IPS-18a (cell line): ENCODE data around the gene UCN3.

Experiments used
- H3K27ac ChIP-seq: one replicate; pipeline ENCODE4 v1.5.1; 2013; ENCODE audit warnings: low read length
- H3K27me3 ChIP-seq: one replicate; pipeline ENCODE4 v1.6.1; 2013; ENCODE audit warnings: mild to moderate bottlenecking, low read length; ENCODE audit not compliant: control insufficient read depth, insufficient read depth
- H3K36me3 ChIP-seq: one replicate; pipeline ENCODE4 v1.6.1; 2013; ENCODE audit warnings: low read depth, low read length; ENCODE audit not compliant: control insufficient read depth
- H3K4me1 ChIP-seq: one replicate; pipeline ENCODE4 v1.6.1; 2013; ENCODE audit warnings: low read depth, low read length; ENCODE audit not compliant: control insufficient read depth
- H3K4me3 ChIP-seq: one replicate; pipeline ENCODE4 v1.5.1; 2013; ENCODE audit warnings: low read length
- H3K9ac ChIP-seq: one replicate; pipeline ENCODE4 v1.6.1; 2013; ENCODE audit warnings: mild to moderate bottlenecking, low read length, moderate library complexity
- H3K9me3 ChIP-seq: one replicate; pipeline ENCODE4 v1.6.1; 2013; ENCODE audit warnings: low read depth, low read length; ENCODE audit not compliant: control insufficient read depth

The UCN3 gene

GRCh38 chr10:5412277-5412941 is 47.6 kb downstream of the UCN3 start, which contains the start of gene NET1:
NET1 (plus strand) TSS chr10:5412557; CDS start chr10:5412693, 136 bp downstream.
- H3K4me1 ChIP-seq = peaks cover 29% of the 10 kb centered on the region
- H3K36me3 ChIP-seq = no peaks in the 10 kb centered on the region
- no peaks in the 10 kb centered on the region for H3K27me3 ChIP-seq
- H3K9ac ChIP-seq = peak within 1 kb of the TSS; percentile 66
- peak within 1 kb of the TSS; percentile 84 for H3K4me3 ChIP-seq
- H3K27ac ChIP-seq = peak within 1 kb of the TSS; percentile 71
- no peaks in the 10 kb centered on the region for H3K9me3 ChIP-seq

GRCh38 chr10:5413012-5413938 is 48.5 kb downstream of the UCN3 start:
- no peak overlapping the region for H3K27ac ChIP-seq
- no peaks in the 10 kb centered on the region for H3K27me3 ChIP-seq
- no peaks in the 10 kb centered on the region for H3K9me3 ChIP-seq
- H3K4me3 ChIP-seq = peak overlapping the region; percentile 84
- peaks cover 29% of the 10 kb centered on the region for H3K4me1 ChIP-seq
- peak overlapping the region; percentile 65 for H3K9ac ChIP-seq
- no peaks in the 10 kb centered on the region for H3K36me3 ChIP-seq

GRCh38 chr10:5416981-5417380 is 52.2 kb downstream of the UCN3 start:
- H3K27me3 ChIP-seq = no peaks in the 10 kb centered on the region

GRCh38 chr10:5418584-5418983 is 53.8 kb downstream of the UCN3 start:
- H3K9ac ChIP-seq = no peak overlapping the region
- H3K36me3 ChIP-seq = no peaks in the 10 kb centered on the region
- no peak overlapping the region for H3K4me3 ChIP-seq
- no peaks in the 10 kb centered on the region for H3K9me3 ChIP-seq
- peaks cover 21% of the 10 kb centered on the region for H3K4me1 ChIP-seq
- H3K27ac ChIP-seq = no peak overlapping the region
- no peaks in the 10 kb centered on the region for H3K27me3 ChIP-seq

More at GRCh38 chr10:5416981-5417380, 52.2 kb downstream of the UCN3 start:
- Histone ChIP-seq H3K4me3 (peak overlapping the region; percentile 35), H3K27ac (no peak overlapping the region), H3K4me1 (peaks cover 28% of the 10 kb centered on the region), H3K36me3 (no peaks in the 10 kb centered on the region), H3K9ac (no peak overlapping the region), H3K9me3 (no peaks in the 10 kb centered on the region)

GRCh38 chr10:5419466-5420094 is 54.8 kb downstream of the UCN3 start:
- H3K4me3 ChIP-seq = no peak overlapping the region
- no peaks in the 10 kb centered on the region for H3K9me3 ChIP-seq
- no peak overlapping the region for H3K9ac ChIP-seq
- H3K27me3 ChIP-seq = no peaks in the 10 kb centered on the region
- no peak overlapping the region for H3K27ac ChIP-seq
- H3K36me3 ChIP-seq = no peaks in the 10 kb centered on the region
- peaks cover 19% of the 10 kb centered on the region for H3K4me1 ChIP-seq

GRCh38 chr10:5423771-5424170 is 59.0 kb downstream of the UCN3 start:
- no peaks in the 10 kb centered on the region for H3K9me3 ChIP-seq
- no peak overlapping the region for H3K9ac ChIP-seq
- H3K36me3 ChIP-seq = peaks cover 11% of the 10 kb centered on the region

More at GRCh38 chr10:5423771-5424170, 59.0 kb downstream of the UCN3 start:
- no peak overlapping the region for H3K4me3 ChIP-seq
- H3K27ac ChIP-seq = no peak overlapping the region
- peaks cover 10% of the 10 kb centered on the region for H3K4me1 ChIP-seq
- H3K27me3 ChIP-seq = no peaks in the 10 kb centered on the region
